HFFc6 (cell line): ENCODE measurements around the gene ADAM12. TPM values are rescaled to one million over a fixed set of nuclear protein-coding genes. Genes with fewer than 3 reads are reported as not detected.
A peak's percentile ranks its signal among the peaks of the same experiment; 100 is the strongest.

Experiments used
- DNase-seq: peaks from one replicate; pipeline ENCODE4 v3.0.0-alpha.2; 2018
- H3K27ac Mint-ChIP-seq: 2 replicates; pipeline ENCODE4 v1.8.0; 2020; ENCODE audit warnings: mild to moderate bottlenecking, mixed read lengths
- H3K27me3 Mint-ChIP-seq: 2 replicates; pipeline ENCODE4 v1.8.0; 2021; ENCODE audit warnings: mild to moderate bottlenecking, moderate library complexity, mixed read lengths; ENCODE audit not compliant: insufficient read depth
- H3K36me3 Mint-ChIP-seq: 2 replicates; pipeline ENCODE4 v1.8.0; 2021; ENCODE audit warnings: low read depth, mixed read lengths
- H3K4me1 Mint-ChIP-seq: 2 replicates; pipeline ENCODE4 v1.8.0; 2020; ENCODE audit warnings: low read depth, mixed read lengths
- H3K4me3 Mint-ChIP-seq: 2 replicates; pipeline ENCODE4 v1.8.0; 2020; ENCODE audit warnings: mild to moderate bottlenecking, moderate library complexity, mixed read lengths
- H3K9me3 Mint-ChIP-seq: 2 replicates; pipeline ENCODE4 v1.8.0; 2020; ENCODE audit warnings: mild to moderate bottlenecking, mixed read lengths
- CTCF ChIP-seq: fragments of 200-600 bp; sonication (generic); IDR thresholded peaks from 2 replicates; pipeline ENCODE4 v1.5.0; 2021; ENCODE audit warnings: antibody characterized with exemption, mild to moderate bottlenecking
- total RNA-seq, 6 experiments: library from RNA; stranded (reverse); fragmentation: NEBNext Ultra II Directional; extraction: Animal tissue kit (Norgen Biotek cat#: 25700); gene quantifications; 2 replicates in 1 of 6; 3 replicates in 5 of 6; pipeline ENCODE4 v1.2.3, GENCODE V29; 2021

Gene ADAM12
- total RNA-seq, 6 experiments from 2014 or later: 7.5 to 12.5 (median 11.5) TPM

GRCh38 chr10:126417220-126417825 is 29.0 kb upstream of the ADAM12 start:
- H3K4me1 Mint-ChIP-seq: peaks cover 19% of the 10 kb centered on the region
- DNase-seq: no peak
- H3K4me3 Mint-ChIP-seq: no peak overlapping the region
- peaks cover 7% of the 10 kb centered on the region for H3K27me3 Mint-ChIP-seq
- peaks cover 16% of the 10 kb centered on the region; the same call in 1 of the 2 replicates for H3K36me3 Mint-ChIP-seq
- no peaks in the 10 kb centered on the region; the same call in 1 of the 2 replicates for H3K9me3 Mint-ChIP-seq
- H3K27ac Mint-ChIP-seq: no peak overlapping the region
- no peak for TF ChIP-seq CTCF

- Mint-ChIP-seq H3K36me3 (no peaks in the 10 kb centered on the region), H3K4me3 (no peak overlapping the region), H3K27me3 (peaks cover 12% of the 10 kb centered on the region), H3K9me3 (no peaks in the 10 kb centered on the region), H3K27ac (no peak overlapping the region), H3K4me1 (peaks cover 5% of the 10 kb centered on the region; the same call in 1 of the 2 replicates)
- DNase-seq: no peak
- no peak for TF ChIP-seq CTCF
Measured at GRCh38 chr10:126409821-126410220, 21.5 kb upstream of the ADAM12 start.

- Mint-ChIP-seq H3K9me3 (no peaks in the 10 kb centered on the region), H3K4me1 (peaks cover 5% of the 10 kb centered on the region; the same call in 1 of the 2 replicates), H3K27ac (no peak overlapping the region), H3K4me3 (no peak overlapping the region), H3K27me3 (peaks cover 9% of the 10 kb centered on the region), H3K36me3 (no peaks in the 10 kb centered on the region)
- no peak for DNase-seq
- TF ChIP-seq CTCF: no peak
Measured at GRCh38 chr10:126408953-126409641, 20.8 kb upstream of the ADAM12 start.

- Mint-ChIP-seq H3K27me3 (peaks cover 9% of the 10 kb centered on the region), H3K4me3 (no peak overlapping the region), H3K27ac (no peak overlapping the region), H3K36me3 (no peaks in the 10 kb centered on the region), H3K9me3 (no peaks in the 10 kb centered on the region), H3K4me1 (peaks cover 5% of the 10 kb centered on the region; the same call in 1 of the 2 replicates)
- peak; percentile 7 for DNase-seq
- TF ChIP-seq CTCF: no peak
Measured at GRCh38 chr10:126407831-126408230, 19.6 kb upstream of the ADAM12 start.

- no peaks in the 10 kb centered on the region for H3K9me3 Mint-ChIP-seq
- no peak overlapping the region for H3K27ac Mint-ChIP-seq
- H3K4me3 Mint-ChIP-seq: no peak overlapping the region
Measured at GRCh38 chr10:126405239-126405775, 17.0 kb upstream of the ADAM12 start.

More at GRCh38 chr10:126405239-126405775, 17.0 kb upstream of the ADAM12 start:
- Mint-ChIP-seq H3K4me1 (peaks cover 5% of the 10 kb centered on the region; the same call in 1 of the 2 replicates), H3K27me3 (peaks cover 4% of the 10 kb centered on the region), H3K36me3 (no peaks in the 10 kb centered on the region)
- no peak for TF ChIP-seq CTCF
- DNase-seq: no peak
